Thyroid gland (tissue), 4 donors: Measurements from ENCODE around the gene ZNF700.
A peak's percentile ranks its signal among the peaks of the same experiment; 100 is the strongest.

Source experiments
- CTCF ChIP-seq, 6 experiments: fragments of 200-600 bp in 3 of 6; fragments of 450-650 bp in 3 of 6; sonication (generic) in 3 of 6; IDR thresholded peaks; one replicate each; pipeline ENCODE4 v1.5.1; 2016 to 2019; ENCODE audit warnings: antibody characterized with exemption in 6 of 6, mild to moderate bottlenecking in 2 of 6, inconsistent platforms in 1 of 6, moderate library complexity in 1 of 6
- POLR2A ChIP-seq, 2 donors: fragments of 450-650 bp; IDR thresholded peaks; one replicate each; pipeline ENCODE4 v1.6.1; 2017; ENCODE audit warnings: antibody characterized with exemption in 2 of 2, mild to moderate bottlenecking in 2 of 2, moderate library complexity in 1 of 2

GRCh38 chr19:11881151-11881800 lies 43.6 kb upstream of the ZNF700 start:
- TF ChIP-seq POLR2A (IDR thresholded peaks at IDR 0.05), result no peak
- peak; percentile 49 to 80 (median 68) for TF ChIP-seq CTCF (IDR thresholded peaks at IDR 0.05)
